Liver (tissue), 9 donors: ENCODE data around the gene DMPK. TPM values are rescaled to one million over a fixed set of nuclear protein-coding genes. Genes with fewer than 3 reads are reported as not detected.

Experiments used
- DNase-seq: peaks from one replicate; pipeline ENCODE4 v3.0.0-alpha.2; 2017; ENCODE audit warnings: low spot score
- H3K27ac ChIP-seq, 2 donors: one replicate each; pipeline ENCODE4 v1.7.0; 2013; ENCODE audit warnings: inconsistent platforms in 2 of 2, low read length in 2 of 2, control low read depth in 1 of 2, low read depth in 1 of 2, mild to moderate bottlenecking in 1 of 2
- H3K27me3 ChIP-seq, 4 donors: one replicate each; pipeline versions ENCODE4 v1.6.1 to v1.7.0; 2013; ENCODE audit warnings: low read length in 3 of 4, inconsistent platforms in 1 of 4, mild to moderate bottlenecking in 1 of 4, moderate library complexity in 1 of 4; ENCODE audit not compliant: control insufficient read depth in 4 of 4, insufficient read depth in 4 of 4
- H3K36me3 ChIP-seq, 4 donors: one replicate each; pipeline versions ENCODE4 v1.6.1 to v1.7.0; 2013; ENCODE audit warnings: low read length in 3 of 4, mild to moderate bottlenecking in 3 of 4, low read depth in 1 of 4, moderate library complexity in 1 of 4; ENCODE audit not compliant: control insufficient read depth in 4 of 4, insufficient read depth in 3 of 4
- H3K4me1 ChIP-seq, 4 donors: one replicate each; pipeline versions ENCODE4 v1.6.1 to v1.7.0; 2013; ENCODE audit warnings: low read length in 3 of 4, mild to moderate bottlenecking in 3 of 4, moderate library complexity in 1 of 4; ENCODE audit not compliant: control insufficient read depth in 4 of 4, insufficient read depth in 4 of 4
- H3K4me3 ChIP-seq, 3 donors: one replicate each; pipeline versions ENCODE4 v1.6.1 to v1.7.0; 2013; ENCODE audit warnings: low read length in 3 of 3, control low read depth in 1 of 3, low read depth in 1 of 3, mild to moderate bottlenecking in 1 of 3
- H3K9ac ChIP-seq, 2 donors: one replicate each; pipeline ENCODE4 v1.7.0; 2013; ENCODE audit warnings: low read length in 2 of 2, mild to moderate bottlenecking in 2 of 2, moderate library complexity in 2 of 2, control low read depth in 1 of 2, low read depth in 1 of 2
- H3K9me3 ChIP-seq, 4 donors: one replicate each; pipeline versions ENCODE4 v1.6.1 to v1.7.0; 2013; ENCODE audit warnings: low read length in 3 of 4; ENCODE audit not compliant: control insufficient read depth in 4 of 4
- ATF3 ChIP-seq: IDR thresholded peaks from 2 replicates; pipeline ENCODE4 v1.6.1; 2016; ENCODE audit warnings: antibody characterized with exemption
- CTCF ChIP-seq: fragments of 150-350 bp; IDR thresholded peaks from 2 replicates; pipeline ENCODE4 v1.5.1; 2017; ENCODE audit warnings: improper control_type of control experiment, low read depth, low read length; ENCODE audit not compliant: missing input control
- EGR1 ChIP-seq, 2 donors: IDR thresholded peaks; 2 replicates each; pipeline ENCODE4 v1.6.1; 2016 to 2018; ENCODE audit warnings: antibody characterized with exemption in 2 of 2, low read depth in 2 of 2
- FOXA1 ChIP-seq: IDR thresholded peaks from 2 replicates; pipeline ENCODE4 v1.6.1; 2016; ENCODE audit warnings: antibody characterized with exemption
- FOXA2 ChIP-seq: IDR thresholded peaks from 2 replicates; pipeline ENCODE4 v1.6.1; 2016; ENCODE audit warnings: antibody characterized with exemption
- GABPA ChIP-seq, 2 donors: IDR thresholded peaks in 1 of 2; conservative IDR thresholded peaks in 1 of 2; 2 replicates each; pipeline ENCODE4 v1.6.1; 2016; ENCODE audit warnings: antibody characterized with exemption in 2 of 2, mild to moderate bottlenecking in 1 of 2, moderate library complexity in 1 of 2
- HNF4A ChIP-seq, 2 donors: conservative IDR thresholded peaks; 2 replicates each; pipeline ENCODE4 v1.6.1; 2016; ENCODE audit warnings: antibody characterized with exemption in 2 of 2, mild to moderate bottlenecking in 2 of 2
- HNF4G ChIP-seq: IDR thresholded peaks from 2 replicates; pipeline ENCODE4 v1.6.1; 2016; ENCODE audit warnings: antibody characterized with exemption
- JUND ChIP-seq, 2 donors: IDR thresholded peaks; 2 replicates each; pipeline ENCODE4 v1.6.1; 2016; ENCODE audit warnings: antibody characterized with exemption in 2 of 2
- MAX ChIP-seq: IDR thresholded peaks from 2 replicates; pipeline ENCODE4 v1.6.1; 2016; ENCODE audit warnings: antibody characterized with exemption
- NR2F2 ChIP-seq: IDR thresholded peaks from 2 replicates; pipeline ENCODE4 v1.6.1; 2016; ENCODE audit warnings: antibody characterized with exemption
- RAD21 ChIP-seq, 2 donors: IDR thresholded peaks; 2 replicates each; pipeline ENCODE4 v1.6.1; 2016; ENCODE audit warnings: antibody characterized with exemption in 2 of 2, mild to moderate bottlenecking in 2 of 2
- REST ChIP-seq: IDR thresholded peaks from 2 replicates; pipeline ENCODE4 v1.6.1; 2016; ENCODE audit warnings: antibody characterized with exemption, mild to moderate bottlenecking
- RXRA ChIP-seq, 2 donors: IDR thresholded peaks; 2 replicates each; pipeline ENCODE4 v1.6.1; 2017 to 2018; ENCODE audit warnings: antibody characterized with exemption in 2 of 2, mild to moderate bottlenecking in 1 of 2
- SP1 ChIP-seq: IDR thresholded peaks from 2 replicates; pipeline ENCODE4 v1.6.1; 2018; ENCODE audit warnings: antibody characterized with exemption, mild to moderate bottlenecking
- TAF1 ChIP-seq: conservative IDR thresholded peaks from 2 replicates; pipeline ENCODE4 v1.6.1; 2016; ENCODE audit warnings: antibody characterized with exemption, mild to moderate bottlenecking
- YY1 ChIP-seq: IDR thresholded peaks from 2 replicates; pipeline ENCODE4 v1.6.1; 2016; ENCODE audit warnings: antibody characterized with exemption, mild to moderate bottlenecking
- ZBTB33 ChIP-seq: IDR thresholded peaks from 2 replicates; pipeline ENCODE4 v1.6.1; 2016; ENCODE audit warnings: antibody characterized with exemption
- WGBS: extraction: QIAGEN DNeasy Blood & Tissue Kit; methylation state at CpG from one replicate; pipeline ENCODE4 v1.1.7; 2013; 5-methylcytosine and 5-hydroxymethylcytosine counted together
- polyA plus RNA-seq, 2 donors: library from polyadenylated mRNA; stranded (reverse) in 1 of 2; unstranded in 1 of 2; fragments of 200-250 nt in 1 of 2; fragments of >200 nt in 1 of 2; fragmentation: Nextera tagmentation in 1 of 2; extraction: Ambion mirVana in 1 of 2; gene quantifications; one replicate each; pipeline versions ENCODE4 v1.2.1 to v1.2.3, GENCODE V29; 2013 to 2015
- total RNA-seq, 2 donors: library from RNA; depleted of rRNA; stranded (reverse); fragments of >200 nt; gene quantifications; one replicate each; pipeline ENCODE4 v1.2.3, GENCODE V29; 2014
- donor health status: healthy.
- donor health status: healthy.
- donor health status: healthy.
- donor health status: healthy.
- donor health status: healthy.

DMPK gene
- total and polyA plus RNA-seq, 4 donors: 1.8 to 12.5 (median 6.1) TPM

- no peaks in the 10 kb centered on the region for H3K36me3 ChIP-seq
- H3K4me3 ChIP-seq: no peak overlapping the region
- 75% methylated on average over 4 of the region's 4 CpGs for WGBS
- no peak overlapping the region for H3K27ac ChIP-seq
- H3K9ac ChIP-seq: no peak overlapping the region
- no peaks in the 10 kb centered on the region for H3K4me1 ChIP-seq
- no peak for TF ChIP-seq RXRA (IDR thresholded peaks at IDR 0.05)
- TF ChIP-seq FOXA1: no peak
- no peak for TF ChIP-seq HNF4A (conservative IDR thresholded peaks at IDR 0.05)
- no peak for TF ChIP-seq RAD21 (IDR thresholded peaks at IDR 0.05)
- no peak for TF ChIP-seq ZBTB33
- TF ChIP-seq FOXA2: no peak
- TF ChIP-seq EGR1 (IDR thresholded peaks at IDR 0.05; ENCODE audit: low read depth in 2 of 2): no peak
- TF ChIP-seq YY1: no peak
- no peak for TF ChIP-seq REST
- TF ChIP-seq JUND (IDR thresholded peaks at IDR 0.05): no peak
- no peak for TF ChIP-seq MAX
- no peak for TF ChIP-seq CTCF
- TF ChIP-seq ATF3: no peak
- no peak for TF ChIP-seq NR2F2
- no peak for TF ChIP-seq TAF1
- no peak for TF ChIP-seq GABPA (IDR thresholded peaks at IDR 0.05 in 1 of 2, conservative IDR thresholded peaks at IDR 0.05 in 1 of 2)
- TF ChIP-seq SP1: no peak
- TF ChIP-seq HNF4G: no peak
- no peaks in the 10 kb centered on the region for H3K9me3 ChIP-seq
- no peaks in the 10 kb centered on the region for H3K27me3 ChIP-seq
- no peak for DNase-seq
Measured at GRCh38 chr19:45742969-45743368, 39.3 kb downstream of the DMPK start.
